ENCODE measurements around the gene FHAD1.

- TF ChIP-seq CTCF (IDR thresholded peaks at IDR 0.05; ENCODE audit: low read depth, low read length, missing input control) (no peak), TAF1 (conservative IDR thresholded peaks at IDR 0.05) (no peak), YY1 (IDR thresholded peaks at IDR 0.05) (no peak), GABPA (IDR thresholded peaks at IDR 0.05 in 1 of 2, conservative IDR thresholded peaks at IDR 0.05 in 1 of 2) (no peak), ATF3 (IDR thresholded peaks at IDR 0.05) (no peak), JUND (IDR thresholded peaks at IDR 0.05) (no peak), SP1 (IDR thresholded peaks at IDR 0.05) (no peak), REST (IDR thresholded peaks at IDR 0.05) (no peak), FOXA2 (IDR thresholded peaks at IDR 0.05) (no peak), RXRA (IDR thresholded peaks at IDR 0.05) (no peak), ZBTB33 (IDR thresholded peaks at IDR 0.05) (no peak), HNF4A (conservative IDR thresholded peaks at IDR 0.05) (no peak)
- TF ChIP-seq, protein P1, sequence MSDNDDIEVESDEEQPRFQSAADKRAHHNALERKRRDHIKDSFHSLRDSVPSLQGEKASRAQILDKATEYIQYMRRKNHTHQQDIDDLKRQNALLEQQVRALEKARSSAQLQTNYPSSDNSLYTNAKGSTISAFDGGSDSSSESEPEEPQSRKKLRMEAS (IDR thresholded peaks at IDR 0.05), result no peak
These were observed 24.2 kb upstream of the FHAD1 start for GRCh38 chr1:15222653-15223303.

All from liver (tissue), 3 donors.